ENCODE results near the gene FAM120A. TPM values are rescaled to one million over a fixed set of nuclear protein-coding genes. Genes with fewer than 3 reads are reported as not detected.

The FAM120A gene
- total and polyA plus RNA-seq, 2 of the 13 experiments (the other 11 are each of a cell fraction or from before 2014, with no cell fraction given): 41.3 to 44.4 TPM

DNA sequence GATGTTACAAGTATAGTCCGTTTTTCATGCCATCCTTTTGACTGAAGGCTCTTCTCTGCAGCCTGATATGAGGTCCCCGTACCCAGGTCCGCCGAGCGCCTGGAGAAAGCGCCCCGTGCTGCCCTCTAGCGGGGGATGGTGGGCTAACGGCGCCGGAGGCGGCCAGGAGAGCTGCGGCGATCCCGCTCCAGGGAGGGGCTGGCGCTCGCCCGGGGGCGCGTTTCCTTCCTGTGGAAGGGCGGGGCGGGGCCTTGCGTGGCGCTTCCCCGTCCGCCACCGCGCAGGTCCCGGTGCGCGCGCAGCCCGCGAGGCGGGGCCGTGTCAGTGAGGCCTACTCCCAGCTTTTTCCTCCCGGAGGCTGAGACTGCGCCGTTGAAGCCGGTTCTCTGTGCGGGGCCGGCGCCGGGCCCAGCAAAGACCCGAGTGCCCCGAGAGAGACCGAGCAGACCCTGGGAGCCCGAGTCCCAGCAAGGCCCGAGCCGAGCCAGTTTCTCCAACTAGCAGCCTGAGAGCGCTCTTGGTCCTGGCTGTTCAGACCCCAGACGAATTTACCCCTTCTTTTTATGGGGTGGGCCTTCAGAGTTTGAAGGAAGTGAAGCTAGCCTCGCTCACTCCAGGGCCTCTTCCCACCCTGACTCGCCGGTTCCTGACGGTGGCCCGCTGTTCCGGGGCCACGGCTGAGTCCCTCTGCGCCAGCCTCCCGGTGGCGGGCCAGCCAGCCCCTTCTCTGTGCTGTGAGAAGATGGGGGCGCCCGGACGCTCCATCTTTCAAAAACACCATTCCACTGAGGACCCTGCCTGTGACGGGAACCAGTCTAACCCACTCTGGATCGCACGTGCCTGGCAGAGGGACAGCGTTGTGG lies 115.2 kb downstream of the FAM120A start (continued):
- TF ChIP-seq, protein P1, sequence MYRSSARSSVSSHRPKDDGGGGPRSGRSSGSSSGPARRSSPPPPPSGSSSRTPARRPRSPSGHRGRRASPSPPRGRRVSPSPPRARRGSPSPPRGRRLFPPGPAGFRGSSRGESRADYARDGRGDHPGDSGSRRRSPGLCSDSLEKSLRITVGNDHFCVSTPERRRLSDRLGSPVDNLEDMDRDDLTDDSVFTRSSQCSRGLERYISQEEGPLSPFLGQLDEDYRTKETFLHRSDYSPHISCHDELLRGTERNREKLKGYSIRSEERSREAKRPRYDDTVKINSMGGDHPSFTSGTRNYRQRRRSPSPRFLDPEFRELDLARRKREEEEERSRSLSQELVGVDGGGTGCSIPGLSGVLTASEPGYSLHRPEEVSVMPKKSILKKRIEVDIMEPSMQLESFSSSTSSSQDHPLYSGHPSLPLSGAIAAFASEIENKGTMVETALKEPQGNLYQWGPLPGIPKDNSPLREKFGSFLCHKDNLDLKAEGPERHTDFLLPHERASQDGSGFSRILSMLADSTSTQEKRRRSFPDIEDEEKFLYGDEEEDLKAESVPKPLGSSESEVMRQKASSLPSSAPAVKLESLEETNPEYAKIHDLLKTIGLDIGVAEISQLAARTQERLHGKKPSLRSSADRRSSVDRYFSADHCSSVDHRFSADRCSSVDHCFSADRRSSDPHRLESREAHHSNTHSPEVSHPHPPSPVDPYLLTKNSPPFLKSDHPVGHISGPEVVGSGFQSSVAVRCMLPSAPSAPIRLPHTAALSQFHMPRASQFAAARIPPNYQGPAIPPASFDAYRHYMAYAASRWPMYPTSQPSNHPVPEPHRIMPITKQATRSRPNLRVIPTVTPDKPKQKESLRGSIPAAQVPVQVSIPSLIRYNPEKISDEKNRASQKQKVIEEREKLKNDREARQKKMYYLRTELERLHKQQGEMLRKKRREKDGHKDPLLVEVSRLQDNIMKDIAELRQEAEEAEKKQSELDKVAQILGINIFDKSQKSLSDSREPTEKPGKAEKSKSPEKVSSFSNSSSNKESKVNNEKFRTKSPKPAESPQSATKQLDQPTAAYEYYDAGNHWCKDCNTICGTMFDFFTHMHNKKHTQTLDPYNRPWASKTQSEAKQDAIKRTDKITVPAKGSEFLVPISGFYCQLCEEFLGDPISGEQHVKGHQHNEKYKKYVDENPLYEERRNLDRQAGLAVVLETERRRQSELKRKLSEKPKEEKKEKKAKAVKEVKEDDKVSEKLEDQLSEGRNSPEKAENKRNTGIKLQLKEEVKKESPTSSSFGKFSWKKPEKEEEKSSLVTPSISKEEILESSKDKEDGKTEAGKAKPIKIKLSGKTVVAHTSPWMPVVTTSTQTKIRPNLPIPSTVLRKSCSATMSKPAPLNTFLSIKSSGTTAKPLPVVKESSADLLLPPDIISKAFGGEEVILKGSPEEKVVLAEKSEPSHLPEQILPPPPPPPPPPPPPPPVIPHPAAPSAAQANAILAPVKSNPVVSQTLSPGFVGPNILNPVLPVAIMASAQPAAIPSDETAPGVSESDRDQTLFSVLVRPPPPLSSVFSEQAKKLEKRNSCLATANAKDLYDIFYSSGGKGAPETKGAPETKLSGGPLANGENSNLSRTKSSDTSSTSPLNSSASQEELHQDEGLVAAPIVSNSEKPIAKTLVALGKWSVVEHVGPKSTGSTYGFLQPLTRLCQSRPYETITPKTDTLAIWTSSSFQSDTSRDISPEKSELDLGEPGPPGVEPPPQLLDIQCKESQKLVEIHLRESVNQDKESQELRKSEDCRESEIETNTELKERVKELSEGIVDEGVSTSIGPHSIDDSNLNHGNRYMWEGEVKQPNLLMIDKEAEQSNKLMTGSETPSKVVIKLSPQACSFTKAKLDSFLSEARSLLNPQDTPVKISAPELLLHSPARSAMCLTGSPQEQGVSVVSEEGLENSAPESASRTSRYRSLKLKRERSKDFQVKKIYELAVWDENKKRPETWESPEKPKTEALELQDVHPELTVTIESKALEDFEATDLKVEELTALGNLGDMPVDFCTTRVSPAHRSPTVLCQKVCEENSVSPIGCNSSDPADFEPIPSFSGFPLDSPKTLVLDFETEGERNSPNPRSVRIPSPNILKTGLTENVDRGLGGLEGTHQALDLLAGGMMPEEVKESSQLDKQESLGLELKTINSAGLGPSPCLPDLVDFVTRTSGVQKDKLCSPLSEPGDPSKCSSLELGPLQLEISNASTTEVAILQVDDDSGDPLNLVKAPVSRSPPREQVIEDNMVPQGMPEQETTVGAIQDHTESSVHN (CRISPR knock-in tag; IDR thresholded peaks at IDR 0.05): no peak
- TF ChIP-seq, protein P2, sequence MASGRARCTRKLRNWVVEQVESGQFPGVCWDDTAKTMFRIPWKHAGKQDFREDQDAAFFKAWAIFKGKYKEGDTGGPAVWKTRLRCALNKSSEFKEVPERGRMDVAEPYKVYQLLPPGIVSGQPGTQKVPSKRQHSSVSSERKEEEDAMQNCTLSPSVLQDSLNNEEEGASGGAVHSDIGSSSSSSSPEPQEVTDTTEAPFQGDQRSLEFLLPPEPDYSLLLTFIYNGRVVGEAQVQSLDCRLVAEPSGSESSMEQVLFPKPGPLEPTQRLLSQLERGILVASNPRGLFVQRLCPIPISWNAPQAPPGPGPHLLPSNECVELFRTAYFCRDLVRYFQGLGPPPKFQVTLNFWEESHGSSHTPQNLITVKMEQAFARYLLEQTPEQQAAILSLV (CRISPR knock-in tag; IDR thresholded peaks at IDR 0.05; ENCODE audit: borderline replicate concordance): no peak
- TF ChIP-seq, protein P3, sequence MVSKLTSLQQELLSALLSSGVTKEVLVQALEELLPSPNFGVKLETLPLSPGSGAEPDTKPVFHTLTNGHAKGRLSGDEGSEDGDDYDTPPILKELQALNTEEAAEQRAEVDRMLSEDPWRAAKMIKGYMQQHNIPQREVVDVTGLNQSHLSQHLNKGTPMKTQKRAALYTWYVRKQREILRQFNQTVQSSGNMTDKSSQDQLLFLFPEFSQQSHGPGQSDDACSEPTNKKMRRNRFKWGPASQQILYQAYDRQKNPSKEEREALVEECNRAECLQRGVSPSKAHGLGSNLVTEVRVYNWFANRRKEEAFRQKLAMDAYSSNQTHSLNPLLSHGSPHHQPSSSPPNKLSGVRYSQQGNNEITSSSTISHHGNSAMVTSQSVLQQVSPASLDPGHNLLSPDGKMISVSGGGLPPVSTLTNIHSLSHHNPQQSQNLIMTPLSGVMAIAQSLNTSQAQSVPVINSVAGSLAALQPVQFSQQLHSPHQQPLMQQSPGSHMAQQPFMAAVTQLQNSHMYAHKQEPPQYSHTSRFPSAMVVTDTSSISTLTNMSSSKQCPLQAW (CRISPR knock-in tag; IDR thresholded peaks at IDR 0.05): peak; percentile 42
- TF ChIP-seq CENPT (CRISPR knock-in tag; IDR thresholded peaks at IDR 0.05; ENCODE audit: low read depth): no peak
- no peak for TF ChIP-seq ZNF17 (CRISPR knock-in tag; IDR thresholded peaks at IDR 0.05)
- TF ChIP-seq ZNF83 (CRISPR knock-in tag; IDR thresholded peaks at IDR 0.05; ENCODE audit: borderline replicate concordance): no peak
- peak; percentile 47; the same call in 1 of the 2 replicates for TF ChIP-seq ZNF230 (CRISPR knock-in tag; IDR thresholded peaks at IDR 0.05)
- TF ChIP-seq, protein P4, sequence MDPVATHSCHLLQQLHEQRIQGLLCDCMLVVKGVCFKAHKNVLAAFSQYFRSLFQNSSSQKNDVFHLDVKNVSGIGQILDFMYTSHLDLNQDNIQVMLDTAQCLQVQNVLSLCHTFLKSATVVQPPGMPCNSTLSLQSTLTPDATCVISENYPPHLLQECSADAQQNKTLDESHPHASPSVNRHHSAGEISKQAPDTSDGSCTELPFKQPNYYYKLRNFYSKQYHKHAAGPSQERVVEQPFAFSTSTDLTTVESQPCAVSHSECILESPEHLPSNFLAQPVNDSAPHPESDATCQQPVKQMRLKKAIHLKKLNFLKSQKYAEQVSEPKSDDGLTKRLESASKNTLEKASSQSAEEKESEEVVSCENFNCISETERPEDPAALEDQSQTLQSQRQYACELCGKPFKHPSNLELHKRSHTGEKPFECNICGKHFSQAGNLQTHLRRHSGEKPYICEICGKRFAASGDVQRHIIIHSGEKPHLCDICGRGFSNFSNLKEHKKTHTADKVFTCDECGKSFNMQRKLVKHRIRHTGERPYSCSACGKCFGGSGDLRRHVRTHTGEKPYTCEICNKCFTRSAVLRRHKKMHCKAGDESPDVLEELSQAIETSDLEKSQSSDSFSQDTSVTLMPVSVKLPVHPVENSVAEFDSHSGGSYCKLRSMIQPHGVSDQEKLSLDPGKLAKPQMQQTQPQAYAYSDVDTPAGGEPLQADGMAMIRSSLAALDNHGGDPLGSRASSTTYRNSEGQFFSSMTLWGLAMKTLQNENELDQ (CRISPR knock-in tag; IDR thresholded peaks at IDR 0.05; ENCODE audit: borderline replicate concordance): no peak
- TF ChIP-seq ZKSCAN1 (IDR thresholded peaks at IDR 0.05; ENCODE audit: low read length): no peak
- TF ChIP-seq, protein P5, sequence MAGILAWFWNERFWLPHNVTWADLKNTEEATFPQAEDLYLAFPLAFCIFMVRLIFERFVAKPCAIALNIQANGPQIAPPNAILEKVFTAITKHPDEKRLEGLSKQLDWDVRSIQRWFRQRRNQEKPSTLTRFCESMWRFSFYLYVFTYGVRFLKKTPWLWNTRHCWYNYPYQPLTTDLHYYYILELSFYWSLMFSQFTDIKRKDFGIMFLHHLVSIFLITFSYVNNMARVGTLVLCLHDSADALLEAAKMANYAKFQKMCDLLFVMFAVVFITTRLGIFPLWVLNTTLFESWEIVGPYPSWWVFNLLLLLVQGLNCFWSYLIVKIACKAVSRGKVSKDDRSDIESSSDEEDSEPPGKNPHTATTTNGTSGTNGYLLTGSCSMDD (CRISPR knock-in tag; IDR thresholded peaks at IDR 0.05): no peak
- TF ChIP-seq SIN3B (IDR thresholded peaks at IDR 0.05; ENCODE audit: low read length): no peak

All from HepG2 (cell line).